ENCODE results near the gene NEK8. TPM values are rescaled to one million over a fixed set of nuclear protein-coding genes. Genes with fewer than 3 reads are reported as not detected.

NEK8 gene
- total and polyA plus RNA-seq, 2 of the 8 experiments (the other 6 are each of a cell fraction or from before 2014, with no cell fraction given) = 14.9 to 23.3 TPM

- peak overlapping the region; percentile 99 for H2BK5ac ChIP-seq (ENCODE audit: low read depth, low read length)
- 17% methylated on average over 18 of the region's 18 CpGs; no CpG with 5 or more reads in 1 of the 2 experiments for WGBS, 2 experiments (ENCODE audit: extremely low coverage in 1 of 2, insufficient coverage in 1 of 2, insufficient read length in 1 of 2, insufficient replicate concordance in 2 of 2, low coverage in 1 of 2, low lambda C conversion rate in 2 of 2, missing lambda C conversion rate in 1 of 2)
- no peak overlapping the region for H2AFZ ChIP-seq (ENCODE audit: low read length)
- H3K4me2 ChIP-seq (ENCODE audit: insufficient read depth in 1 of 2, low read depth in 2 of 2, low read length in 2 of 2) = peak overlapping the region; percentile 87 to 99
- H3K79me2 ChIP-seq (ENCODE audit: control insufficient read depth in 1 of 2, insufficient read depth in 2 of 2, low read length in 2 of 2) = peaks cover 8 to 53% of the 10 kb centered on the region in 2 experiments
- H2BK120ac ChIP-seq (replicated peaks; ENCODE audit: low read depth, low read length) = peak overlapping the region; percentile 67
- H3K79me1 ChIP-seq (ENCODE audit: low read depth, low read length) = peaks cover 13% of the 10 kb centered on the region; the same call in 1 of the 2 replicates
- no peak overlapping the region for H4K8ac ChIP-seq (ENCODE audit: extremely low read depth, insufficient read depth, low read length)
- no peak overlapping the region for H3K14ac ChIP-seq (ENCODE audit: insufficient read length)
- peak overlapping the region; percentile 99 for H3K18ac ChIP-seq (ENCODE audit: extremely low read depth, low read length)
- peaks cover 19% of the 10 kb centered on the region for H3K23me2 ChIP-seq (ENCODE audit: low read depth, low read length)
- H4K5ac ChIP-seq (ENCODE audit: insufficient read length, low read depth, low read length) = peak overlapping the region; percentile 66
- peak overlapping the region; percentile 63 for H3K4ac ChIP-seq (replicated peaks; ENCODE audit: insufficient read length, low read depth, low read length)
- peak overlapping the region; percentile 43 for H3K56ac ChIP-seq (replicated peaks; ENCODE audit: insufficient read length, low read depth, low read length)
- H3K27me3 ChIP-seq (replicated peaks in 1 of 4; ENCODE audit: control insufficient read depth in 3 of 4, extremely low read depth in 1 of 4, insufficient read depth in 3 of 4, low read length in 3 of 4) = no peaks in the 10 kb centered on the region
- H2BK20ac ChIP-seq (ENCODE audit: low read length) = no peak overlapping the region
- H3K4me1 ChIP-seq (replicated peaks in 1 of 4; ENCODE audit: control insufficient read depth in 3 of 4, insufficient read depth in 4 of 4, low read length in 3 of 4) = peaks cover 3 to 12% (median 6%) of the 10 kb centered on the region in 4 experiments
- DNase-seq (ENCODE audit: low read depth in 1 of 2, low spot score in 2 of 2) (no peak), FAIRE-seq (no peak)
- H4K91ac ChIP-seq (replicated peaks; ENCODE audit: insufficient read length, low read length) = peak overlapping the region; percentile 61
- 0 out of 2 replicates have a peak overlapping the region, but pooled peaks have one; percentile 46 for H2AK5ac ChIP-seq (ENCODE audit: low read depth, low read length)
- H4K20me1 ChIP-seq (replicated peaks in 1 of 2; ENCODE audit: control insufficient read depth in 1 of 2, insufficient read depth in 2 of 2, low read length in 2 of 2) = peaks cover 6 to 24% of the 10 kb centered on the region in 2 experiments
- no peak overlapping the region for H3K23ac ChIP-seq (ENCODE audit: insufficient read length)
- peak overlapping the region in 3 of 4 experiments; percentile 34 to 71 (median 70); a peak in 4 of 7 replicates for H3K9ac ChIP-seq (replicated peaks in 1 of 4; ENCODE audit: extremely low read depth in 1 of 4, low read depth in 3 of 4, low read length in 3 of 4)
- no peak overlapping the region; the same call in 1 of the 2 replicates for H2BK15ac ChIP-seq (ENCODE audit: low read length)
- H3K4me3 ChIP-seq (ENCODE audit: extremely low read depth in 1 of 4, insufficient read depth in 2 of 4, low read depth in 3 of 4, low read length in 4 of 4) = peak overlapping the region; percentile 95 to 100 (median 98)
- peak overlapping the region; percentile 75; the same call in 1 of the 2 replicates for H2BK12ac ChIP-seq (ENCODE audit: low read depth, low read length)
- H3K27ac ChIP-seq (ENCODE audit: low read depth, low read length) = peak overlapping the region; percentile 46; the same call in 1 of the 2 replicates
- H3K9me3 ChIP-seq (ENCODE audit: insufficient read depth in 2 of 2, low read depth in 1 of 2, low read length in 1 of 2) = no peaks in the 10 kb centered on the region
- CTCF ChIA-PET (ENCODE audit: partially characterized antibody) = interaction anchor here (0.8 to 16.9 kb wide), 9 partner anchors 8 to 235 kb away, joined by 3 to 316 read pairs (median 4); partner anchors contain the start of genes PROCA1 and TRAF4
- H3K36me3 ChIP-seq (ENCODE audit: control insufficient read depth in 2 of 4, insufficient read depth in 4 of 4, low read length in 3 of 4) = peaks cover 27 to 54% (median 42%) of the 10 kb centered on the region in 4 experiments
- POLR2A ChIA-PET (ENCODE audit: partially characterized antibody) = interaction anchor here (0.6 to 17.6 kb wide), 37 partner anchors 7 to 791 kb away, joined by 3 to 813 read pairs (median 6); partner anchors contain the start of genes BLTP2, DHRS13, ERAL1 and FLOT2
- TF ChIP-seq POLR2A (IDR thresholded peaks at IDR 0.05; ENCODE audit: control extremely low read depth in 1 of 2, low read depth in 2 of 2, low read length in 2 of 2) (0 out of 3 replicates have a peak, but pooled peaks of 1 of the 2 experiments have one; percentile 13), TAF7 (optimal IDR thresholded peaks at IDR 0.05; ENCODE audit: borderline replicate concordance, low read depth, low read length) (no peak), PHF8 (conservative IDR thresholded peaks at IDR 0.05; ENCODE audit: low read depth, low read length) (0 out of 2 replicates have a peak, but pooled peaks have one; percentile 30)
These were observed 9.6 kb upstream of the NEK8 start for GRCh38 chr17:28719021-28719433.
